Superior temporal gyrus (tissue), 1 donor: ENCODE results near the gene SWI5.

Source experiments
- DNase-seq: peaks from one replicate; pipeline ENCODE4 v3.0.0-alpha.2; 2016; ENCODE audit errors: extremely low spot score

SWI5 gene

GRCh38 chr9:128317629-128318028, 41.6 kb downstream of the SWI5 start:
- peak; percentile 57 for DNase-seq

DNA sequence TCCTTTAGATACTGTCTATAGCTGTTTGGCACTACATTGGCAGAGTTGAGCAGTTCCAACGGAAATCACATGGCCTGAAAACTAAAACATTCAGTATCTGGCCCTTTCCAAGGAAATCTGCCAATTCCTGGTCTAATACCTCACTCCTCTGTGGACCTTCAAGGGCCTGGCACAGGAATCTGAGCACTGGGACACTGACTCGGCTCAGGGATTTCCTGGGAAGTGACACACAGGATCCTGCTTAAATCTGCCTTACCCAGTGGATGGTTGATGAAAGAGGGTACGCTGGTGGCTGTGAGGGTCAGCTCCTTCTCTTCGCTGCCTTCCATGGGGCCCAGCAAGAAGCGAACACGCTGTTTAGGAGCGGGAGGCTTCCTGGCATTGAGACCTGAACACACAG, 45.3 kb downstream of the SWI5 start:
- no peak for DNase-seq

DNA sequence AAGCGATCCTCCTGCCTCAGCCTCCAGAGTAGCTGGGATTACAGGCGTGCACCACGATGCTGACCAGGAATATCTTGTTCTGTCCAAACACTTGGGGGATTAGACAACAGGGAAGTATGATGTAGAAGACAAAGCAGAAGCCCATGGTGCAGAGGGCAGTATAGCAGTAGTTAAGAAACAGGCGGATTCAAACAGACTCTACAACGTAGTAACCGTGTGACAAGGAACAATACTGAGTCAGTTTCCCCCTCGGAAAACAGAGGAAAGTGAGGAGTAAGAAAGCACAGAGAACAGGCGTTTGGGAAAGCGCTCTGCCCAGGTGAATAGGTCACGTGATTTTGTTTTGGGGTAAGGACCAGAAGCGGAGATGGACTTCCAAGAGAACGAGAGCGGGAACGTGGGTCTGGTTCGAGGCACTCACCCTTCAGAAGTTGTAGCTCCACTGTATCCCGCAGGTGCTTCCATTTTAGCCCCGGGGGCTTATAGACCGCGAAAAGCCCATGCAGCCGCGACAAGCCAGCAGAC, 45.9 kb downstream of the SWI5 start:
- DNase-seq = no peak

- DNase-seq = peak; percentile 98
Measured at GRCh38 chr9:128322404-128323211, 46.5 kb downstream of the SWI5 start, which contains the start of the genes COQ4 and TRUB2. TSS of gene COQ4 (plus strand) at chr9:128322839. CDS start at chr9:128322859, 20 bp downstream. TSS of gene TRUB2 (minus strand) at chr9:128322447. CDS start at chr9:128322408, 39 bp downstream.

- no peak for DNase-seq
Measured at GRCh38 chr9:128323212-128323730, 47.2 kb downstream of the SWI5 start.

DNA sequence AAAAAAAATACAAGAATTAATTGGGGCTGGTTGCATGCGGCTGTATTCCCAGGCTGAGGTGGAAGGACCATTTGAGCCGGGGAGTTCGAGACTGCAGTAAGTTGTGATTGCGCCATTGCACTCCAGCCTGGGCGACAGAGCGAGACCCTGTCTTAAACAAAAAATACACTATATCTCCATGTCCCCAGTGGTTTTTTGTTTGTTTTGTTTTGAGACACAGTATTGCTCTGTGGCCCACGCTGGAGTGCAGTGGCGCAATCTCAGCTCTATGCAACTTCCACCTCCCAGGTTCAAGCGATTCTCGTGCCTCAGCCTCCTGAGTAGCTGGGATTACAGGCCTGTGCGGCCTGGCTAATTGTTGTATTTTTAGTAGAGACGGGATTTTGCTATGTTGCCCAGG, 47.7 kb downstream of the SWI5 start:
- DNase-seq = no peak

GRCh38 chr9:128324401-128324800, 48.3 kb downstream of the SWI5 start:
- DNase-seq = no peak

- no peak for DNase-seq
Measured at GRCh38 chr9:128325629-128326028, 49.6 kb downstream of the SWI5 start.

GRCh38 chr9:128333451-128333869, 57.4 kb downstream of the SWI5 start:
- no peak for DNase-seq

GRCh38 chr9:128335161-128335560, 59.1 kb downstream of the SWI5 start:
- DNase-seq = no peak

DNA sequence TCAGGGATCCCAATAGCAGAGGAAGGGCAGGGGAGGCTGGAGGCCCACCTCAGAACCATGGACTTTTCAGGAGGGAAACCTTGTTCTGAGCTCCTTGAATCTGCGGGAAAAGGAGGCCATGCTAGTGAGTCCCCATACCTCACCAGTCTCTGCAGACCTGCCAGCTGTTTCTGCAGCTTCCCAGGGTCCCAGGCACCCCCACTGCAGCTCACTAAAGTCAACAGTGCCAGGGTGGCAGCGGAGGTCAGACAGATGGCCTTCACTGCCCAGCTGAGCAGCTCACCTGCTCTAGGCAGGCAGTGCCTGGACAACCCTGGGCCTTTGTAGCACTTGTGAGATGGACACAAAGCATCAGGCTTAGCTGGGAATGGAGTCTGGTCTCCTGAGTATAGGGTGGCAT, 59.8 kb downstream of the SWI5 start:
- no peak for DNase-seq

DNA sequence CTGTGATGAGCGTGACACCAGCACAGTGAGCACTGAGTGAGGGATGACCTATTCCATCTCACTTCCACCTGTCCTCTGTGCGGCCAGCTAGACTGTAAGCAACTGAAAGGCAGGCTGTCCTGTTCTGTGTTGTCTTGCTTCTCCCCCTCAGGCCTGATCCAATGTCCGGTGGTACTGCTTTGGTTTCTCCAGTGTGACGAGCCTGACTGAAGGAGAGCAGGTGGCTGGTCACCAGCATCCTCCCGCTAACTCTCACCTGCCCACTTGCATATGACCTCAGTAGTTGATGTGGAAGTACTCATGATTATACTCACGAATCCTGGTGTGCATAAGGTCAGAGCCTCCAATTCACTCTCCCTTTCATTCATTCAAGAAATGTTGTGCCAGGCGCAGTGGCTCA, 61.9 kb downstream of the SWI5 start:
- no peak for DNase-seq
